ENCODE measurements around the gene GJA4. TPM values are rescaled to one million over a fixed set of nuclear protein-coding genes. Genes with fewer than 3 reads are reported as not detected.

The GJA4 gene
- 10 to 100 TPM in 1 of 2 donors, 1 to 10 TPM in 1; 3.8 to 15.9 TPM for total RNA-seq

GRCh38 chr1:34792868-34793727, at the start of gene GJA4:
Gene GJA4, plus strand, starts transcription at chr1:34792999. Its CDS starts 1,215 bp downstream, at chr1:34794214.
- peaks cover 6% of the 10 kb centered on the region for H3K27me3 ChIP-seq (replicated peaks; ENCODE audit: insufficient read depth)
- DNase-seq (ENCODE audit: low spot score): no peak
- no peaks in the 10 kb centered on the region for H3K36me3 ChIP-seq
- TF ChIP-seq POLR2A (IDR thresholded peaks at IDR 0.05): no peak
- TF ChIP-seq POLR2AphosphoS5 (IDR thresholded peaks at IDR 0.05): no peak
- no peak for TF ChIP-seq CTCF (IDR thresholded peaks at IDR 0.05)
- WGBS: 16% methylated on average over 23 of the region's 45 CpGs
- peak within 1 kb of the TSS; percentile 19 to 24 for H3K4me3 ChIP-seq
- no peaks in the 10 kb centered on the region for H3K9me3 ChIP-seq
- H3K27ac ChIP-seq: peak within 1 kb of the TSS in 1 of 2 donors; percentile 24
- intact Hi-C loops (cut with DNase I): no loop called here
- H3K4me1 ChIP-seq (replicated peaks): no peaks in the 10 kb centered on the region

- 95% methylated on average over 6 of the region's 6 CpGs for WGBS
- intact Hi-C loops (cut with DNase I): loop anchor here (2.0 kb wide), 1 partner anchor 1111 kb away; no protein-coding TSS in a partner anchor
- H3K9me3 ChIP-seq: no peaks in the 10 kb centered on the region
- no peak overlapping the region for H3K27ac ChIP-seq
- H3K27me3 ChIP-seq (replicated peaks; ENCODE audit: insufficient read depth): no peaks in the 10 kb centered on the region
- no peak for DNase-seq (ENCODE audit: low spot score)
- TF ChIP-seq CTCF (IDR thresholded peaks at IDR 0.05) (no peak), POLR2AphosphoS5 (IDR thresholded peaks at IDR 0.05) (no peak), POLR2A (IDR thresholded peaks at IDR 0.05) (no peak)
- no peak overlapping the region for H3K4me3 ChIP-seq
- no peaks in the 10 kb centered on the region for H3K4me1 ChIP-seq (replicated peaks)
- H3K36me3 ChIP-seq: no peaks in the 10 kb centered on the region
These were observed 49.0 kb upstream of the GJA4 start for GRCh38 chr1:34743775-34744174.

GRCh38 chr1:34744851-34745250, 47.9 kb upstream of the GJA4 start:
- H3K27me3 ChIP-seq (replicated peaks; ENCODE audit: insufficient read depth): no peaks in the 10 kb centered on the region
- DNase-seq (ENCODE audit: low spot score): no peak
- H3K27ac ChIP-seq: no peak overlapping the region
- H3K36me3 ChIP-seq: no peaks in the 10 kb centered on the region
- WGBS: 88% methylated on average over 3 of the region's 3 CpGs
- no peaks in the 10 kb centered on the region for H3K4me1 ChIP-seq (replicated peaks)
- H3K4me3 ChIP-seq: no peak overlapping the region
- no peaks in the 10 kb centered on the region for H3K9me3 ChIP-seq
- intact Hi-C loops (cut with DNase I): no loop called here
- TF ChIP-seq CTCF (IDR thresholded peaks at IDR 0.05) (no peak), POLR2A (IDR thresholded peaks at IDR 0.05) (no peak), POLR2AphosphoS5 (IDR thresholded peaks at IDR 0.05) (no peak)

- intact Hi-C loops (cut with DNase I): no loop called here
- no peak for DNase-seq (ENCODE audit: low spot score)
- Histone ChIP-seq H3K4me3 (no peak overlapping the region), H3K36me3 (no peaks in the 10 kb centered on the region), H3K9me3 (no peaks in the 10 kb centered on the region), H3K27ac (no peak overlapping the region), H3K4me1 (replicated peaks) (no peaks in the 10 kb centered on the region), H3K27me3 (replicated peaks; ENCODE audit: insufficient read depth) (no peaks in the 10 kb centered on the region)
- TF ChIP-seq POLR2A (IDR thresholded peaks at IDR 0.05) (no peak), CTCF (IDR thresholded peaks at IDR 0.05) (no peak), POLR2AphosphoS5 (IDR thresholded peaks at IDR 0.05) (no peak)
- WGBS: 67% methylated on average over 5 of the region's 5 CpGs
These were observed 47.1 kb upstream of the GJA4 start for GRCh38 chr1:34745666-34746065.

GRCh38 chr1:34746101-34746500, 46.7 kb upstream of the GJA4 start:
- Histone ChIP-seq H3K4me3 (no peak overlapping the region), H3K27me3 (replicated peaks; ENCODE audit: insufficient read depth) (no peaks in the 10 kb centered on the region), H3K4me1 (replicated peaks) (no peaks in the 10 kb centered on the region), H3K36me3 (no peaks in the 10 kb centered on the region), H3K27ac (no peak overlapping the region), H3K9me3 (no peaks in the 10 kb centered on the region)
- WGBS: 95% methylated on average over 4 of the region's 4 CpGs
- no peak for DNase-seq (ENCODE audit: low spot score)
- intact Hi-C loops (cut with DNase I): no loop called here
- TF ChIP-seq POLR2A (IDR thresholded peaks at IDR 0.05): no peak
